ENCODE data around the gene ZBP1. TPM values are rescaled to one million over a fixed set of nuclear protein-coding genes. Genes with fewer than 3 reads are reported as not detected.

The ZBP1 gene
- total RNA-seq, 1 experiment from 2014 or later = not detected

DNA sequence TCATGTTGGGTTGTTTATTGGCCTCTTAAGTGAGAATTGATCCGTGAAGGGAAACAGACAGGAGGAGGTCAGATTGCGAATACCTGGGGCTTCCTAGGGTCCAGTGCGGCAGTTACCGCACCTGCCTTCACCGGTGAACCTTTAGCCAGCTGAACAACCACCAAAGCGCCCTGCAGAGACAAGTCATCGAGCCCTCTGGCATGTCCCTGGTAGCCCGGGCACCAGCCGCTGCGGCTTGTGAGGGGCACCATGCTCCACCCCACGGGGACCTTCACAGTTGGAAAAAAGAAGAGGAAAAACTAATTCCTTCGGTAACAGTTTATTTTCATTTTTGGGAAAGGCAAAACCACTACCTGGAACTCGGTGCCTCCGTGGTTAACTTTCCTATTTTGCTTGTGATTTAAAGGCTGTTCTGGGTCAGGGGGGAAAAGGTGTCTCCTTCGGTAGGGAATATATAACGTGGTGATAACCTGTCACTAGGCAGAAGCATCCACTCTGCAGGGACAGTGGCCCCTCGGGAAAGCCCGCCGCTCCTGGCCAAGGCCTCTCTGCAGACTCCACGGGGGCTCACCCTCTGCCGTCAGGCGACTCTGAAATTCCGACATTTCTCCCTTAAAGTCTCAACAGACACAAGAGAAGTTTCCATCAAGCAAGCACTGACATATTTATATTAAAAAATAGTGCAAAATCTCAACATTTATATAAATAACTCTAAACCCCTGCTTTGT lies 30.7 kb upstream of the ZBP1 start:
- TF ChIP-seq EZH2 (IDR thresholded peaks at IDR 0.05; ENCODE audit: low read length, unreplicated experiment) (no peak), EZH2phosphoT487 (IDR thresholded peaks at IDR 0.05; ENCODE audit: borderline replicate concordance, low read length) (no peak)
- TF ChIP-seq, protein P1, sequence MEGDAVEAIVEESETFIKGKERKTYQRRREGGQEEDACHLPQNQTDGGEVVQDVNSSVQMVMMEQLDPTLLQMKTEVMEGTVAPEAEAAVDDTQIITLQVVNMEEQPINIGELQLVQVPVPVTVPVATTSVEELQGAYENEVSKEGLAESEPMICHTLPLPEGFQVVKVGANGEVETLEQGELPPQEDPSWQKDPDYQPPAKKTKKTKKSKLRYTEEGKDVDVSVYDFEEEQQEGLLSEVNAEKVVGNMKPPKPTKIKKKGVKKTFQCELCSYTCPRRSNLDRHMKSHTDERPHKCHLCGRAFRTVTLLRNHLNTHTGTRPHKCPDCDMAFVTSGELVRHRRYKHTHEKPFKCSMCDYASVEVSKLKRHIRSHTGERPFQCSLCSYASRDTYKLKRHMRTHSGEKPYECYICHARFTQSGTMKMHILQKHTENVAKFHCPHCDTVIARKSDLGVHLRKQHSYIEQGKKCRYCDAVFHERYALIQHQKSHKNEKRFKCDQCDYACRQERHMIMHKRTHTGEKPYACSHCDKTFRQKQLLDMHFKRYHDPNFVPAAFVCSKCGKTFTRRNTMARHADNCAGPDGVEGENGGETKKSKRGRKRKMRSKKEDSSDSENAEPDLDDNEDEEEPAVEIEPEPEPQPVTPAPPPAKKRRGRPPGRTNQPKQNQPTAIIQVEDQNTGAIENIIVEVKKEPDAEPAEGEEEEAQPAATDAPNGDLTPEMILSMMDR (conservative IDR thresholded peaks at IDR 0.05; ENCODE audit: low read depth, low read length) = no peak
- Histone ChIP-seq H3K79me2 (ENCODE audit: low read length) (no peaks in the 10 kb centered on the region; the same call in 1 of the 2 replicates), H3K9me2 (replicated peaks; ENCODE audit: low read length) (no peaks in the 10 kb centered on the region), H3K36me3 (ENCODE audit: low read depth, low read length) (peaks cover 28% of the 10 kb centered on the region), H3K4me2 (ENCODE audit: low read length) (no peak overlapping the region), H3K9ac (ENCODE audit: low read length) (no peak overlapping the region), H3F3A (ENCODE audit: low read length, unreplicated experiment) (no peaks in the 10 kb centered on the region), H3K27ac (ENCODE audit: low read length) (no peak overlapping the region), H3K4me1 (ENCODE audit: insufficient read depth, low read length) (no peaks in the 10 kb centered on the region), H3K9me3 (ENCODE audit: low read length) (no peaks in the 10 kb centered on the region), H3K27me3 (ENCODE audit: low read length) (no peaks in the 10 kb centered on the region), H4K20me1 (ENCODE audit: low read length) (no peaks in the 10 kb centered on the region), H2AFZ (ENCODE audit: low read length) (no peak overlapping the region), H3K4me3 (ENCODE audit: low read length) (no peak overlapping the region)
- ATAC-seq = no peak
- no TSS peak for BruUV-seq (replicated peaks)
- DNase-seq = no peak
- intact Hi-C loops (cut with micrococcal nuclease) = no loop called here
- POLR2A ChIA-PET (ENCODE audit: unreplicated experiment) = no interaction called here
- CTCF ChIA-PET = interaction anchor here (0.6 to 0.7 kb wide), 2 partner anchors 28 to 534 kb away, joined by 3 to 4 read pairs; no protein-coding TSS in a partner anchor

DNA sequence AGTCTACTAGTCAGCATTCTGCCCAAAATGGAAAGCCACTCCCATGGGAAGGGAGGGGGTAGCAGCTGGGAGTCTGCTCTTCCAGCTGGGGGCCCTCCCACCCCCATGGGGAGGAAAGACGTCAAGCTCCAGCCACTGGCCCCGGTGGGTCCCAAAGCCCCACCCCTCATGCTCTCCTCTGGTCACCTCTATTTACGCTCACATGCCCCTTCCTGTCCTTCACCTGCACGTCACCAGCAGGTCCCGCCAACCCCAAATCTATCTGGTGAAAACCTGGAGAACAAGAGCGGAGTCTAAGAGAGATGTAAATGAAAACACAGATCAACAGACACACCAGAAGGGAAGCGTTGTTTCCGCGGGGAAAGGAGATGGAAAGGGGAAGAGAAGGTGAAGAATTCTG lies 30.0 kb upstream of the ZBP1 start:
- BruUV-seq (replicated peaks) = no TSS peak

More for the DNA sequence above, 30.0 kb upstream of the ZBP1 start:
- DNase-seq (no peak), ATAC-seq (no peak)
- peaks cover 28% of the 10 kb centered on the region for H3K36me3 ChIP-seq (ENCODE audit: low read depth, low read length)
- no peaks in the 10 kb centered on the region for H4K20me1 ChIP-seq (ENCODE audit: low read length)
- H3K4me3 ChIP-seq (ENCODE audit: low read length) = no peak overlapping the region
- H3K27ac ChIP-seq (ENCODE audit: low read length) = no peak overlapping the region
- no peak overlapping the region for H3K4me2 ChIP-seq (ENCODE audit: low read length)
- intact Hi-C loops (cut with micrococcal nuclease) = no loop called here
- H3K9ac ChIP-seq (ENCODE audit: low read length) = no peak overlapping the region
- H3K27me3 ChIP-seq (ENCODE audit: low read length) = no peaks in the 10 kb centered on the region
- no peaks in the 10 kb centered on the region for H3K9me3 ChIP-seq (ENCODE audit: low read length)
- no peak for TF ChIP-seq EZH2phosphoT487 (IDR thresholded peaks at IDR 0.05; ENCODE audit: borderline replicate concordance, low read length)
- TF ChIP-seq, protein P1 (conservative IDR thresholded peaks at IDR 0.05; ENCODE audit: low read depth, low read length) = no peak
- no peak for TF ChIP-seq EZH2 (IDR thresholded peaks at IDR 0.05; ENCODE audit: low read length, unreplicated experiment)
- H3K9me2 ChIP-seq (replicated peaks; ENCODE audit: low read length) = no peaks in the 10 kb centered on the region
- ChIA-PET CTCF (no interaction called here), POLR2A (ENCODE audit: unreplicated experiment) (no interaction called here)
- no peaks in the 10 kb centered on the region for H3K4me1 ChIP-seq (ENCODE audit: insufficient read depth, low read length)
- no peaks in the 10 kb centered on the region for H3F3A ChIP-seq (ENCODE audit: low read length, unreplicated experiment)
- no peak overlapping the region for H2AFZ ChIP-seq (ENCODE audit: low read length)
- no peaks in the 10 kb centered on the region; the same call in 1 of the 2 replicates for H3K79me2 ChIP-seq (ENCODE audit: low read length)
